HG02571 (cell line): ENCODE data around the gene OR10G8.
"Not testable (repeated sequence)": the region's sequence is repeated elsewhere in the genome, so short reads cannot be mapped to it uniquely, and the experiment has no call there.

Experiments
- ATAC-seq: cut with Tn5 transposase; IDR thresholded peaks from one replicate; pipeline ENCODE4 v1.9.1; 2021; ENCODE audit warnings: mild to moderate bottlenecking, moderate library complexity; ENCODE audit not compliant: unreplicated experiment

Gene OR10G8

GRCh38 chr11:124026498-124026897 lies at the start of gene OR10G8:
OR10G8 (plus strand) TSS chr11:124026798; CDS start chr11:124029623, 2,825 bp downstream.
- no peak for ATAC-seq

- ATAC-seq: no peak
Observed at GRCh38 chr11:123977731-123978347, 48.8 kb upstream of the OR10G8 start, which contains the start of gene OR10S1. OR10S1 (minus strand) TSS chr11:123977781; CDS start chr11:123977664, 117 bp downstream.

- ATAC-seq: no peak
Observed at GRCh38 chr11:123979311-123979710, 47.3 kb upstream of the OR10G8 start.

- ATAC-seq: no peak
Observed at GRCh38 chr11:123995119-123995518, 31.5 kb upstream of the OR10G8 start, which contains the start of gene OR10G6. OR10G6 (minus strand) TSS chr11:123995161; CDS start chr11:123995161, 0 bp downstream.

GRCh38 chr11:124012697-124013096 lies 13.9 kb upstream of the OR10G8 start, which contains the start of gene OR10G4:
OR10G4 (plus strand) TSS chr11:124012997; CDS start chr11:124015575, 2,578 bp downstream.
- no peak for ATAC-seq

GRCh38 chr11:124015837-124016236 lies 10.8 kb upstream of the OR10G8 start:
- not testable (repeated sequence) for ATAC-seq

GRCh38 chr11:124036666-124037065 lies 10.1 kb downstream of the OR10G8 start:
- no peak for ATAC-seq

- no peak for ATAC-seq
Observed at GRCh38 chr11:124039557-124039956, 13.0 kb downstream of the OR10G8 start.

- ATAC-seq: no peak
Observed at GRCh38 chr11:124041254-124041653, 14.7 kb downstream of the OR10G8 start, which contains the start of gene OR10G7. OR10G7 (minus strand) TSS chr11:124041325; CDS start chr11:124039001, 2,324 bp downstream.

- ATAC-seq: no peak
Observed at GRCh38 chr11:124043420-124043819, 16.8 kb downstream of the OR10G8 start.

- ATAC-seq: no peak
Observed at GRCh38 chr11:124050748-124051147, 24.1 kb downstream of the OR10G8 start.

- ATAC-seq: no peak
Observed at GRCh38 chr11:124052966-124053365, 26.4 kb downstream of the OR10G8 start.

- ATAC-seq: no peak
Observed at GRCh38 chr11:124068601-124069110, 42.1 kb downstream of the OR10G8 start.

- peak; percentile 66 for ATAC-seq
Observed at GRCh38 chr11:124069429-124070401, 43.1 kb downstream of the OR10G8 start.

GRCh38 chr11:124070915-124071622 lies 44.5 kb downstream of the OR10G8 start:
- ATAC-seq: peak; percentile 80

- no peak for ATAC-seq
Observed at GRCh38 chr11:124071623-124071948, 45.0 kb downstream of the OR10G8 start.

- ATAC-seq: no peak
Observed at GRCh38 chr11:124072147-124072546, 45.5 kb downstream of the OR10G8 start.

- ATAC-seq: no peak
Observed at GRCh38 chr11:124074554-124074953, 48.0 kb downstream of the OR10G8 start.

GRCh38 chr11:124075492-124075840 lies 48.9 kb downstream of the OR10G8 start:
- no peak for ATAC-seq

GRCh38 chr11:124075841-124076651 lies 49.4 kb downstream of the OR10G8 start:
- peak; percentile 67 for ATAC-seq
